H1 (cell line): ENCODE results near the gene POLR2I. TPM values are rescaled to one million over a fixed set of nuclear protein-coding genes. Genes with fewer than 3 reads are reported as not detected.

Experiments used
- CTCF ChIA-PET: fragments of 300-600 bp; sonication (Branson Sonifier 250); formaldehyde crosslinking; loops from one replicate; lab custom pipeline; 2021; ENCODE audit not compliant: partially characterized antibody; lab: Charles Lee
- POLR2A ChIA-PET: fragments of 300-600 bp; sonication (Branson Sonifier 250); formaldehyde crosslinking; loops from one replicate; lab custom pipeline; 2021; ENCODE audit warnings: inconsistent platforms; ENCODE audit not compliant: partially characterized antibody; lab: Charles Lee
- DNase-seq, 2 experiments: peaks; one replicate each; pipeline versions ENCODE4 v3.0.0 to v3.0.0-alpha.2; 2010 to 2022; ENCODE audit warnings: low spot score in 2 of 2, low read depth in 1 of 2, mixed read lengths in 1 of 2
- FAIRE-seq: peaks from 2 replicates; lab custom pipeline; 2011; peaks lifted over from hg19 to GRCh38; lab: Jason Lieb, UNC
- H2AFZ ChIP-seq: 2 replicates; pipeline ENCODE4 v1.8.1; 2012; ENCODE audit warnings: low read length, inconsistent platforms
- H2AK5ac ChIP-seq: 2 replicates; pipeline ENCODE4 v1.6.1; 2013; ENCODE audit warnings: low read depth, low read length
- H2BK120ac ChIP-seq: replicated peaks from 2 replicates; pipeline ENCODE3; 2013; ENCODE audit warnings: low read depth, low read length, inconsistent platforms
- H2BK12ac ChIP-seq: 2 replicates; pipeline ENCODE4 v1.6.1; 2013; ENCODE audit warnings: low read depth, low read length
- H2BK15ac ChIP-seq: 2 replicates; pipeline ENCODE4 v1.6.1; 2013; ENCODE audit warnings: low read length
- H2BK20ac ChIP-seq: 2 replicates; pipeline ENCODE4 v1.6.1; 2013; ENCODE audit warnings: low read length
- H2BK5ac ChIP-seq: 2 replicates; pipeline ENCODE4 v1.6.1; 2013; ENCODE audit warnings: low read depth, low read length
- H3K14ac ChIP-seq: 2 replicates; pipeline ENCODE4 v1.6.1; 2013; ENCODE audit warnings: inconsistent platforms; ENCODE audit not compliant: insufficient read length
- H3K18ac ChIP-seq: 2 replicates; pipeline ENCODE4 v1.6.1; 2013; ENCODE audit warnings: low read length; ENCODE audit errors: extremely low read depth
- H3K23ac ChIP-seq: 2 replicates; pipeline ENCODE4 v1.6.1; 2013; ENCODE audit warnings: inconsistent platforms; ENCODE audit not compliant: insufficient read length
- H3K23me2 ChIP-seq: 2 replicates; pipeline ENCODE4 v1.6.1; 2013; ENCODE audit warnings: low read depth, low read length
- H3K27ac ChIP-seq: 2 replicates; pipeline ENCODE4 v1.6.1; 2011; ENCODE audit warnings: low read depth, low read length, inconsistent platforms
- H3K27me3 ChIP-seq, 4 experiments: replicated peaks in 1 of 4; 1 replicate in 1 of 4; 2 replicates in 3 of 4; pipeline versions ENCODE4 v1.6.1 to v1.8.1; 2011 to 2013; ENCODE audit warnings: low read length in 3 of 4, mild to moderate bottlenecking in 3 of 4, inconsistent platforms in 2 of 4, mixed read lengths in 2 of 4, moderate library complexity in 1 of 4; ENCODE audit not compliant: control insufficient read depth in 3 of 4, insufficient read depth in 3 of 4; ENCODE audit errors: extremely low read depth in 1 of 4
- H3K36me3 ChIP-seq, 4 experiments: 2 replicates each; pipeline versions ENCODE4 v1.6.1 to v1.8.1; 2011 to 2013; ENCODE audit warnings: mild to moderate bottlenecking in 4 of 4, low read length in 3 of 4, moderate library complexity in 2 of 4, control low read depth in 1 of 4, inconsistent platforms in 1 of 4; ENCODE audit not compliant: insufficient read depth in 4 of 4, control insufficient read depth in 2 of 4
- H3K4ac ChIP-seq: replicated peaks from 2 replicates; pipeline ENCODE3; 2013; ENCODE audit warnings: low read length, low read depth, mixed read lengths, inconsistent platforms; ENCODE audit not compliant: insufficient read length
- H3K4me1 ChIP-seq, 4 experiments: replicated peaks in 1 of 4; 1 replicate in 1 of 4; 2 replicates in 3 of 4; pipeline versions ENCODE4 v1.6.1 to v1.8.1; 2011 to 2013; ENCODE audit warnings: low read length in 3 of 4, inconsistent platforms in 2 of 4, mixed read lengths in 1 of 4; ENCODE audit not compliant: insufficient read depth in 4 of 4, control insufficient read depth in 3 of 4
- H3K4me2 ChIP-seq, 2 experiments: 2 replicates each; pipeline versions ENCODE4 v1.6.1 to v1.8.1; 2011 to 2013; ENCODE audit warnings: low read depth in 2 of 2, low read length in 2 of 2, control low read depth in 1 of 2, inconsistent platforms in 1 of 2, mild to moderate bottlenecking in 1 of 2; ENCODE audit not compliant: insufficient read depth in 1 of 2
- H3K4me3 ChIP-seq, 4 experiments: fragments of 200-600, 300-600 bp in 1 of 4; sonication (generic), shearing (Covaris generic), sonication (Bioruptor Twin) in 1 of 4; 2 replicates each; pipeline versions ENCODE4 v1.5.1 to v1.8.1; 2011 to 2016; ENCODE audit warnings: low read length in 4 of 4, low read depth in 3 of 4, control low read depth in 2 of 4, inconsistent platforms in 2 of 4, mild to moderate bottlenecking in 2 of 4, mixed read lengths in 1 of 4, moderate library complexity in 1 of 4; ENCODE audit not compliant: insufficient read depth in 2 of 4; ENCODE audit errors: extremely low read depth in 1 of 4
- H3K56ac ChIP-seq: replicated peaks from 2 replicates; pipeline ENCODE3; 2013; ENCODE audit warnings: low read depth, mild to moderate bottlenecking, mixed read lengths, low read length, inconsistent platforms; ENCODE audit not compliant: insufficient read length
- H3K79me1 ChIP-seq: 2 replicates; pipeline ENCODE4 v1.6.1; 2013; ENCODE audit warnings: low read depth, low read length, control low read depth
- H3K79me2 ChIP-seq, 2 experiments: 2 replicates each; pipeline versions ENCODE4 v1.6.1 to v1.8.1; 2012 to 2013; ENCODE audit warnings: low read length in 2 of 2, mild to moderate bottlenecking in 2 of 2, inconsistent platforms in 1 of 2; ENCODE audit not compliant: insufficient read depth in 2 of 2, control insufficient read depth in 1 of 2
- H3K9ac ChIP-seq, 4 experiments: replicated peaks in 1 of 4; 1 replicate in 1 of 4; 2 replicates in 3 of 4; pipeline versions ENCODE4 v1.6.1 to v1.8.1; 2011 to 2013; ENCODE audit warnings: low read depth in 3 of 4, low read length in 3 of 4, control low read depth in 2 of 4, mild to moderate bottlenecking in 2 of 4, moderate library complexity in 2 of 4, inconsistent platforms in 1 of 4; ENCODE audit errors: extremely low read depth in 1 of 4
- H3K9me3 ChIP-seq, 2 experiments: 2 replicates each; pipeline versions ENCODE4 v1.6.1 to v1.8.1; 2012 to 2013; ENCODE audit warnings: mild to moderate bottlenecking in 2 of 2, moderate library complexity in 2 of 2, control low read depth in 1 of 2, inconsistent platforms in 1 of 2, low read depth in 1 of 2, low read length in 1 of 2, mixed read lengths in 1 of 2; ENCODE audit not compliant: insufficient read depth in 2 of 2
- H4K20me1 ChIP-seq, 2 experiments: replicated peaks in 1 of 2; 2 replicates each; pipeline versions ENCODE3 to v1.8.1; 2011 to 2013; ENCODE audit warnings: inconsistent platforms in 2 of 2, low read length in 2 of 2, mild to moderate bottlenecking in 1 of 2; ENCODE audit not compliant: insufficient read depth in 2 of 2, control insufficient read depth in 1 of 2
- H4K5ac ChIP-seq: 2 replicates; pipeline ENCODE4 v1.6.1; 2013; ENCODE audit warnings: low read length, low read depth, mixed read lengths, inconsistent platforms; ENCODE audit not compliant: insufficient read length
- H4K8ac ChIP-seq: 2 replicates; pipeline ENCODE4 v1.8.0; 2013; ENCODE audit warnings: mild to moderate bottlenecking, moderate library complexity, low read length, inconsistent platforms; ENCODE audit not compliant: insufficient read depth; ENCODE audit errors: extremely low read depth
- H4K91ac ChIP-seq: replicated peaks from 2 replicates; pipeline ENCODE3; 2013; ENCODE audit warnings: low read length, mixed read lengths, inconsistent platforms; ENCODE audit not compliant: insufficient read length
- KDM5A ChIP-seq: fragments of 200-600 bp; IDR thresholded peaks from 2 replicates; pipeline ENCODE4 v1.7.1; 2012; ENCODE audit warnings: mild to moderate bottlenecking, low read length, inconsistent platforms, mixed read lengths
- RAD21 ChIP-seq, 2 experiments: IDR thresholded peaks in 1 of 2; conservative IDR thresholded peaks in 1 of 2; 2 replicates each; pipeline ENCODE4 v1.6.1; 2011; ENCODE audit warnings: low read depth in 2 of 2, low read length in 2 of 2, improper control_type of control experiment in 1 of 2, inconsistent platforms in 1 of 2, mild to moderate bottlenecking in 1 of 2, moderate library complexity in 1 of 2
- SIN3A ChIP-seq, 2 experiments: IDR thresholded peaks in 1 of 2; conservative IDR thresholded peaks in 1 of 2; 2 replicates each; pipeline ENCODE4 v1.6.1; 2011 to 2012; ENCODE audit warnings: low read length in 2 of 2, improper control_type of control experiment in 1 of 2, low read depth in 1 of 2, mild to moderate bottlenecking in 1 of 2
- SP2 ChIP-seq: IDR thresholded peaks from 2 replicates; pipeline ENCODE4 v1.6.1; 2012; ENCODE audit warnings: mild to moderate bottlenecking, low read length, inconsistent platforms
- TEAD4 ChIP-seq: IDR thresholded peaks from 2 replicates; pipeline ENCODE4 v1.6.1; 2012; ENCODE audit warnings: low read depth, low read length, inconsistent platforms, mixed read lengths
- WGBS, 2 experiments: shearing (Covaris generic) in 1 of 2; methylation state at CpG; one replicate each; pipeline versions ENCODE4 v1.1.6 to v1.1.7; 2013 to 2015; ENCODE audit warnings: low lambda C conversion rate in 2 of 2, mixed read lengths in 2 of 2, inconsistent platforms in 1 of 2, low coverage in 1 of 2, missing lambda C conversion rate in 1 of 2; ENCODE audit not compliant: insufficient replicate concordance in 2 of 2, insufficient coverage in 1 of 2, insufficient read length in 1 of 2; ENCODE audit errors: extremely low coverage in 1 of 2, missing lambda C conversion rate in 1 of 2; 5-methylcytosine and 5-hydroxymethylcytosine counted together
- polyA plus RNA-seq, 7 experiments: library from polyadenylated mRNA; depleted of rRNA in 3 of 7; stranded (reverse) in 5 of 7; unstranded in 2 of 7; fragments of >200 nt in 5 of 7; fragments of 200-250 nt in 2 of 7; gene quantifications; 1 replicate in 5 of 7; 2 replicates in 1 of 7; 4 replicates in 1 of 7; pipeline versions ENCODE4 v1.2.1 to v1.2.3, GENCODE V29; 2011 to 2013; ENCODE audit warnings: missing spikeins in 2 of 7, mixed read lengths in 2 of 7
- total RNA-seq: library from RNA; stranded (reverse); fragmentation: NEBNext Ultra II Directional; extraction: Animal tissue kit (Norgen Biotek cat#: 25700); gene quantifications from 2 replicates; pipeline ENCODE4 v1.2.1, GENCODE V29; 2021

The POLR2I gene
- total and polyA plus RNA-seq, 2 of the 8 experiments (the other 6 are each of a cell fraction or from before 2014, with no cell fraction given), result 143 to 150 TPM

DNA sequence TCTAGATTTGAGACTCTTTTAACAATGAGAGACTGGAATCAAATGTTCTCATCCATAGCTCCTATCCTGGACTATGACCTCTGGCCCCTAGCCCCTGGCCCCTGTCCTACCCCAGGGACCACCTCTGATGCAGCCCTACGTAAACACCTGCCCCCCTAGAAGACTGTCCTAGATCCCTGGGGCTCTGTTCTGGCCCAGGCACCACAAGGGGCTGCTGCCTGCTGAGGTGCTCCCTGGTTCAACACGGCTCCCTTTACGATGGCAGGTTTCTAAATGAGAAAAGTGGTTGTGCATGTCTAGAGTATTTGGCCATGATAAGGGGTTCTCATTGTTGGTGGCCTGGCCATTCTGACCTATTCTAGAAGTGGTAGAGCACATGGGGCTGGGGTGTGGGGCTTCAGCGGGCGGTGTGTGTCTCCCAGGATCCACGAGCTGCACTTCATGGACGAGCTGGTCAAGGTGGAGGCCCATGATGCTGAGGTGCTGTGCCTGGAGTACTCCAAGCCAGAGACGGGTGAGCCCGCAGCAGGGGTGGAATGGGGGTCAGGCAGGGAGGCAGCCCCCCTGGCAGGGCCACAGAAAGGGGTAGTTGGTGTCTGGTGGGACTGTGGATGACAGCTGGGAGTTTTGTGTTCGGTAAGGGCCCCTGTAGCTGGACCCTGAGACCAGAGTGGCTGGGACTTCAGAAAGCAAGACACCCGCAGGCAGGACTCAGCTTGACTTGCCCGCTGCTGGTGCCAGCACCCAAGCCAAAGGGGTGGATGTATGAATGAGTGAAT is 30.3 kb downstream of the POLR2I start:
- Histone ChIP-seq H3K4me1 (no peaks in the 10 kb centered on the region), H4K8ac (no peak overlapping the region), H3K56ac (no peak overlapping the region), H3K4me2 (no peak overlapping the region), H2BK15ac (no peak overlapping the region), H3K4me3 (no peak overlapping the region), H3K9ac (no peak overlapping the region), H3K9me3 (no peaks in the 10 kb centered on the region), H3K79me2 (no peaks in the 10 kb centered on the region), H3K36me3 (peaks cover 40 to 72% (median 63%) of the 10 kb centered on the region in 4 experiments), H3K4ac (no peak overlapping the region), H2AFZ (no peak overlapping the region), H2BK20ac (no peak overlapping the region), H4K5ac (no peak overlapping the region), H3K14ac (no peak overlapping the region), H3K79me1 (no peaks in the 10 kb centered on the region), H3K23ac (no peak overlapping the region), H2BK12ac (no peak overlapping the region), H4K91ac (no peak overlapping the region), H4K20me1 (peaks cover 0 to 20% of the 10 kb centered on the region in 2 experiments), H3K18ac (no peak overlapping the region), H3K23me2 (no peaks in the 10 kb centered on the region), H3K27ac (no peak overlapping the region), H3K27me3 (no peaks in the 10 kb centered on the region), H2BK120ac (no peak overlapping the region), H2AK5ac (no peak overlapping the region), H2BK5ac (no peak overlapping the region)
- no peak for DNase-seq
- no peak for FAIRE-seq
- WGBS, 2 experiments, result 89% methylated on average over 12 of the region's 12 CpGs; no CpG with 5 or more reads in 1 of the 2 experiments
- POLR2A ChIA-PET, result interaction anchor here (0.8 to 1.2 kb wide), 2 partner anchors 12 to 14 kb away, joined by 3 read pairs; no protein-coding TSS in a partner anchor
- CTCF ChIA-PET, result interaction anchor here (0.6 to 2.2 kb wide), 5 partner anchors 11 to 181 kb away, joined by 3 to 5 read pairs (median 3); no protein-coding TSS in a partner anchor
- TF ChIP-seq SIN3A (conservative IDR thresholded peaks at IDR 0.05 in 1 of 2, IDR thresholded peaks at IDR 0.05 in 1 of 2; ENCODE audit: low read depth in 1 of 2, low read length in 2 of 2) (no peak), KDM5A (no peak), RAD21 (IDR thresholded peaks at IDR 0.05 in 1 of 2, conservative IDR thresholded peaks at IDR 0.05 in 1 of 2; ENCODE audit: low read depth in 2 of 2, low read length in 2 of 2) (no peak), TEAD4 (no peak), SP2 (no peak)
